Measurements from ENCODE around the gene EIF6. TPM values are rescaled to one million over a fixed set of nuclear protein-coding genes. Genes with fewer than 3 reads are reported as not detected.

The EIF6 gene
- total RNA-seq, 4 donors from 2014 or later = 63.7 to 89.4 (median 85.2) TPM

DNA sequence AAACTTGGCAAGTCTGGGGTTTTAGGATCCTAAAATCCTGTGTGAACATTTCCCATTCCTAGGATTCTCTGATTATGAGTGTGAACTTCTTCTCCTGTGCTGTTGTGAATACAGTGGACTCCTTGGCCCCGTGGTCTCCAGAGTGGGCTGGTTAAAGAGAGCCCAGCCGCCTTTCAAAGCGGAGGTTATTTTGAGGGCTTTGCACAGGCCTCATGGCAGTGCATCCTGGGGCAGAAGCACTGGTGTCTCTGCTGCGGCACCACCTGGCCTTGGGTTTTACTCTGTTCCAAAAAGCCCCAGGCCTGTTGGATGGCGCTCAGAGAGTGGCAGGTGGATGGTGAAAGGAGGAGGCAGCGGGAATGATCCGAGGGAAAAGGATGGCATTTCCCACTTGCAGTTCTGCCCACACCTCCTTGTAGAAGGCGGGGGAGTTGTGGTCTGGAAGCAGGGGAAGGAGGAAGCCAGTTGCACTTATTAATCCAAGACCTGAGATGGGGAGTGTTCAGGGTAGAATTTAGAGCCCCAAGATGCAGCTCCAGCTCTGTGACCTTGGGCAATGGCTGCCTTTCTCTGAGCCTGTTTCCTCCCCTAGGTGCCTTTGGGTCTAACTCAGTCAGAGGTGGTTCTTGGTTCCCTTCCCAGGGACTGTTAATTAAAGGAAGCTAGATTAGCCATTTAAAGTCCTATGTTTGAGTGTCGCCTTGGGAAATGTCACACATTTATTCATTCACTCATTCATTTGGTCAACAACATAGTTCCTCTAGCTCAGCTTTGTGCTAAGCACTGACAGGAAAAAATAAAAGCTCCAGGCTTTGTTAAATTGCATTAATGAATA, 35.7 kb downstream of the EIF6 start:
- DNase-seq (ENCODE audit: low spot score) (no peak), ATAC-seq (ENCODE audit: low FRiP score) (peak; percentile 41)
- no peak for TF ChIP-seq CTCF (IDR thresholded peaks at IDR 0.05)

DNA sequence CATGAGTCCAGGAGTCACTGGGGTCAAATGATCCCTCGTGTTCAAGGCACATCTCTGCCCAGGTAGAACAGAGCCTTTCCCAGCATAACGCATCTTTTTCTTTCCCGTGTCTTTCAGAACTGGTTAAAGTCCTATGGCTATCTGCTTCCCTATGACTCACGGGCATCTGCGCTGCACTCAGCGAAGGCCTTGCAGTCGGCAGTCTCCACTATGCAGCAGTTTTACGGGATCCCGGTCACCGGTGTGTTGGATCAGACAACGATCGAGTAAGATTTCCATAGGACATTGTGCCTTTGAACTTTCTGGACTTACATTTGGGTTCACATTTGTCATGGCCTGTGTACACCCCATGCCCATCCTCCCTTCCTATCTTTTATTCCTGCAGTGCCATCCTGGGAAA, 37.8 kb downstream of the EIF6 start:
- DNase-seq (ENCODE audit: low spot score) (no peak), ATAC-seq (ENCODE audit: low FRiP score) (no peak)
- no peak for TF ChIP-seq CTCF (IDR thresholded peaks at IDR 0.05)

GRCh38 chr20:35243986-35244385, 40.6 kb downstream of the EIF6 start:
- no peak for TF ChIP-seq CTCF (IDR thresholded peaks at IDR 0.05)
- DNase-seq (ENCODE audit: low spot score) = no peak
- ATAC-seq (ENCODE audit: low FRiP score) = no peak

DNA sequence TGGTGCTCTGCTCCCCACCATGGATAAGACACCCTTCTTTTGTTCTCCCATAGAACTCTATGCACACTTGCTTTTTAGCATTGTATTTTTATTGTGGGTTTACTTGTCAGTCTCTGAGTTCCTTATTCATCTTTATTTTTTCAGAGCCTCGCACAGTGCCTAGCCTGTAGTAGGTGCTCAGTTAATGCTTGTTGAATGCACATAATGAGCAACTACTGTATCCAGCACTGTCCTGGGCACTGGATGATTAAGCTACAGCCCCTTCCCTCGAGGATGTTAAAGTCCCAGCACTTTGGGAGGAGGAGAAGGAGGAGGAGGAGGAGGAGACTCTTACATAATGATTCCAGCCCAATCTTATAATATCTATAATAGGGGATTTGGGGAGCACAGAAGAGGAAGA, 41.3 kb downstream of the EIF6 start:
- ATAC-seq (ENCODE audit: low FRiP score) = no peak
- no peak for DNase-seq (ENCODE audit: low spot score)
- TF ChIP-seq CTCF (IDR thresholded peaks at IDR 0.05) = no peak

- TF ChIP-seq CTCF (IDR thresholded peaks at IDR 0.05) = no peak
- no peak for ATAC-seq (ENCODE audit: low FRiP score)
- DNase-seq (ENCODE audit: low spot score) = no peak
Measured at GRCh38 chr20:35240811-35241293, 43.7 kb downstream of the EIF6 start.

GRCh38 chr20:35240083-35240810, 44.3 kb downstream of the EIF6 start:
- no peak for TF ChIP-seq CTCF (IDR thresholded peaks at IDR 0.05)
- DNase-seq (ENCODE audit: low spot score) (no peak), ATAC-seq (ENCODE audit: low FRiP score) (no peak)

Data from omental fat pad (tissue), 4 donors.